ENCODE data around the gene IQCE.
"Not testable (repeated sequence)": the region's sequence is repeated elsewhere in the genome, so short reads cannot be mapped to it uniquely, and the experiment has no call there.

The IQCE gene

DNA sequence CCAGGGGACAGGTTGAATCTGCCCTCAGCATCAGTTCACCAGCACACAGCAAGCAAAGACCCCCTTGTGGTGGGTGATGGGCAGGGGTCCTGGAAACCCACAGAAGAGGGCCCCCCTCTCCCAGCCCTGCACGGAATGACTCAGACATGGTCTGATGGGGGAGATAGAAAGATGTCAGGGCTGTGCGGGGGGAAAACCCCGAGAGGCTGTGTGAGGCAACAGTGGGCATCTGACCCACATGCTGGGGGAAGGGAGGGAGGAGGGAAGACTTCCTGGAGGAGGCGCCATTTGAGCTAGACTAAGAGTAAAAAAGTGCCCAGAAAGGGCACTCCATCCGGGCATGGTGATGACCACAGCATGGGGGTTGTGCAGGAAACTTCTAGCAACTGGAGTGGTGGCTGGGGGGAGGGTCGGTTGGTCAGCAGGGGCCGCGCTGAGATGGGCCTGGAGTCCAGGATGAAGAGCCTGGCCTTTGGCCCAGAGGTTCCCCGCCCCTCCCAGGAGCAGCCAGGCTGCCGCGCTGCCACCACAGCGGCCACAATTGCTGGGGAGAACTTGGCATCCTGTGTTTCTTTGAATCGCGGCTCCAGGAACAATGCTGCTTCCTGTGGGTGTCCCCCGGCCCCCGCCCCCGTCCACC is 36.7 kb upstream of the IQCE start:
- DNase-seq: no peak

DNA sequence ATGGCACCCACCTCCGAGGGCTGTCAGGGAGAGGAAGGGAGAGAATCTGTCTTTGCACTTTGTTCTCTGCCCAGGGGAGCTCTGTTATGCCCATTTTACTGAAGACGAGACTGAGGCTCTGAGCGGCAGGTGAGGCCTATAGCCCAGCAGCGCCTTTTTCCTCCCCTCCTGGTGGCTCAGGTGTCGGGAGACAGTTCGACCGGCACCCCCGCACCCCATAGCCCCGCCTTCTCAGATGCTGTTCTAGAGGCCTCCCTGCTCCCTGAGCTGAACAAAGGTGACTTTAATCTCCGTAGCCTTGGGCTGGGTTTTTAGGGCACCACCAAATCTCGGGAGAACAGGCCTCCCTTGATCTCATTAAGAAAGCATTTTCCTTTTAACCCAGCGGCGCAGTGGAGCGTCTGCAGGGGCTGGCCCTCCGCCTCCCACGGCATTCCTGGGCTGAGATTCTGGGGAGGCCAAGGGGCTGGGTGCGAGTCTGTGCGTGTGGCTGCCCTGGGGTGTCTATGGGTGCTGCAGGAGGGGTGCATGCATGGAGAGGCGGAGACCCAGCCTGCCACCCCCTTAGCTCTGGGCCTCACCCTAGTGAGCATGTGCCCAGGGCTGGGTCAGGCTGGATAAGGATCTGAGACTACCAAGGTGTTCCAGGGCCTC is 35.9 kb upstream of the IQCE start:
- DNase-seq: no peak

- DNase-seq: peak; percentile 52
Measured at GRCh38 chr7:2523461-2523936, 35.3 kb upstream of the IQCE start.

GRCh38 chr7:2523941-2524807 is 34.6 kb upstream of the IQCE start:
- peak; percentile 86 for DNase-seq

GRCh38 chr7:2524808-2525657 is 33.7 kb upstream of the IQCE start:
- no peak for DNase-seq

GRCh38 chr7:2525658-2526630 is 32.8 kb upstream of the IQCE start:
- peak; percentile 60 for DNase-seq

GRCh38 chr7:2526659-2527504 is 31.9 kb upstream of the IQCE start:
- no peak for DNase-seq

- DNase-seq: no peak
Measured at GRCh38 chr7:2527505-2528467, 31.0 kb upstream of the IQCE start.

GRCh38 chr7:2528481-2529095 is 30.2 kb upstream of the IQCE start:
- no peak for DNase-seq

GRCh38 chr7:2529161-2530070 is 29.4 kb upstream of the IQCE start:
- DNase-seq: no peak

DNA sequence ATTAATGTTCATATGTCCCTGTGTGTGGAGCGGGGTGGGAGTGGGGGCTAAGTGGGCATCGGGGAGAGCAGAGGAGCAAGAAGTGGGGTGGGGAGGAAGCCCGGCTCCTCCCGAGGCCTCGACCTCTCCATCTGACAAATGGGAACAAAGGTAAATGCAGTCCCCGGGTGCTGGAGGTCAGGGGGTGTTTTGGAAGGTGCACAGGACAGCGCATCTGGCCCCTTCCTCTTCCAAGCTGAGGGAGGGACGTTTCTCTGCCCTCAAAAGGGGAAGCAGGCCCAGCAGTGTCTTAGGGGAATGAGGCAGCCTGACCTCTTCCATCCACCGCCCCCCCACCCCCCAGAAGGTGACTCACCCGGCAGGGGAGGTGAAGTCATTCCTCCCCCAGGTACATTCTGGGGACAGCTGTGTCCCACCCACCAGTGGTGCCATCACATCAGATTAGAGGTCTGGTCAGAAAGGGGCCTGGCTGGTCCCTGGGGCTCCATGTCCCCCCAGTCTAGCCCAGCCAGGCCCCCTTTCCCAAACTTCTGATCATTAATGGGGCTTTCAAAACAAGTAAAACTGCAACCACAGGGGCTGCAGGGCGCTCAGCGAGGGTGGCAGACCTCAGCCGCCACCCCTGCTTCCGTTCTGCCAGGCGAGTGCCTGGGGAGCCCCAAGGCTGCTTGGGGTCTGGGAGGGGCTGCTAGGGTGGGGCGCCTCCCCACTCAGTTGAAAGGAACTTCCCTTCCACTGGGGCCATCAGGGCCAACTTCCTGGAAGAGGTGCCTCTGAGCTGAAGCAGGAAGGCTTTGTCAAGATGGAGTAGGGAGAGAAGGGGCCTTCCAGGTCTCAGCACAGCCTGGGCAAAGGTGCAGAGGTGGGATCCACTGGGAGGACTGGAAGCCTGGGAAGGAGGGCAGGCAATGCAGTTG is 28.4 kb upstream of the IQCE start:
- DNase-seq: no peak

- not testable (repeated sequence) for DNase-seq
Measured at GRCh38 chr7:2530994-2531795, 27.6 kb upstream of the IQCE start.

DNA sequence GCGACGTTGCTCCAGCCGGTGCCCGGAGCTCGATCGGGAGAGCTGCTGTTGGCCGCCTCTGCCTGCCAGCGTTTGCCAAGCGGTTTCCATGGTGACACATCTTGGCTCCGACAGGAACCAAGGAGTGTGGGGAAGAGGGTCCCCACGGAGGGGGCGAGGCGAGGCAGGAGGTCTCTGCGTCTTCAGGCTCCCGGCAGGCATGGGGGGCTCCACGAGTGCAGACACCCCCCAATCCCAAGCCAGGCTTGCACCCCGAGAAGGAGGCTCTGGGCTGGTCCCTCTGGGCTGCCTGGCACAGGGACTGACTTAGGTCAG is 27.0 kb upstream of the IQCE start:
- not testable (repeated sequence) for DNase-seq

DNA sequence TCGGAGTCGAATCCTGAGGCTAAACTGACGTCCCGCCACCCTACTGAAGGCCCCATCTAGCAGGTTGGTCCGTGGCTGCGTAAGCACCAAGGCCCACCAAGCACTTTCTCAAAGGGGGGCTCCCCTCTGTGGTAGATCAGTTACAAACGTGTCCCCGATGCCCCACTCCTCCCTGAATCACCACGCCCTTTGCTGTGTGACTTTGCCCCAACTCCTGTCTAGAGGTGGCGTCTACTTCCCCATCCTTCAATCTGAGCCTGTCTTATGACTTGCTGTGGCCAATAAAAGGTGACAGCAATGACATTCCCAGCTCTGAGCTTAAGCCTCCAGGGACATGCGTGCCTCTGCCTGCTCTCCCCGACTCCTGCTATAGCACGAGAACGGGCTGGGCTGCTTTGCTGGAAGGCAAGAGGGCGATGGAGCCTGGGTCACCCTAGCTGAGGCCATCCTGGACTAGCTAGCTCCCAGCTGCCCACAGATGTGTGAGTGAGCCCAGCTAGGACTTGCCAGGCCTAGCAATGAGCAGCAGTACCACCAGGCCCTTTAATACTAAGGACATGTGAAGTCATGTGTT is 26.5 kb upstream of the IQCE start:
- DNase-seq: not testable (repeated sequence)

DNA sequence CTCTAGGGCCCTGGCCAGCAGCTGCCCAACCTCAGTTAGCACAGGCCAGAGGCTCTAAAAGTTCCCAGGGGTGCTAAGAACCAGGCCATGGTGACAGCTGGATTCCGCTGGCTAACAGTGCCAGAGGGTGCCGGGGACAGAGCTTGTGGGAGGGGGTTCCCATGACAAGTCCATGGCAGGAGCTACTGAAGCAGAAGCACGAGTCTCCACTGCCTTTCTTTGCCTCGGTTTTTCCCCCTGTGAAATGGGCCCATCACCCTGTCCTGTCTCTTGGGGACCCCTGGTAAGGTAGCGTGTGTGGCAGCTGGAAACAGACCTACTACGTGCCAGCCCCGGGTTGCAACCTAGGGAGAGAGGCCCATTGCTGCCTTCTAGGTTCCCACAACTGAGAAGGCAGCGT is 26.0 kb upstream of the IQCE start:
- DNase-seq: not testable (repeated sequence)
